B cell (primary cell): ENCODE results near the gene TJP3. TPM values are rescaled to one million over a fixed set of nuclear protein-coding genes. Genes with fewer than 3 reads are reported as not detected.

Experiments used
- ATAC-seq: fragments of 200-7000 bp; cut with Tn5 transposase; one replicate; pipeline ENCODE4 v1.10.0; 2021; ENCODE audit warnings: low read depth, mild to moderate bottlenecking, moderate number of reproducible peaks, moderate library complexity
- CTCF ChIA-PET: fragments of 350-600 bp; sonication (Branson Sonifier 250); formaldehyde crosslinking; loops from one replicate; lab custom pipeline; 2021; ENCODE audit warnings: antibody characterized with exemption, inconsistent platforms; lab: Charles Lee
- POLR2A ChIA-PET: fragments of 350-600 bp; sonication (Branson Sonifier 250); formaldehyde crosslinking; loops from one replicate; lab custom pipeline; 2021; ENCODE audit warnings: antibody characterized with exemption; lab: Charles Lee
- DNase-seq: peaks from one replicate; pipeline ENCODE4 v3.0.0; 2013
- H2AFZ ChIP-seq: 2 replicates; pipeline ENCODE4 v1.6.1; 2012; ENCODE audit warnings: mild to moderate bottlenecking, low read depth, low read length; ENCODE audit not compliant: insufficient read depth, poor library complexity, severe bottlenecking
- H3K27ac ChIP-seq, 2 donors: 1 replicate in 1 of 2; 2 replicates in 1 of 2; pipeline ENCODE4 v1.5.1; 2012 to 2013; ENCODE audit warnings: low read length in 2 of 2, mild to moderate bottlenecking in 2 of 2, moderate library complexity in 1 of 2
- H3K27me3 ChIP-seq, 4 experiments: fragments of 200-600 bp in 1 of 4; sonication (generic) in 1 of 4; replicated peaks in 1 of 4; 1 replicate in 2 of 4; 2 replicates in 2 of 4; pipeline versions ENCODE4 v1.6.1 to v1.7.0; 2013 to 2016; ENCODE audit warnings: low read length in 3 of 4, mild to moderate bottlenecking in 2 of 4, mixed read lengths in 1 of 4, moderate library complexity in 1 of 4; ENCODE audit not compliant: insufficient read depth in 4 of 4, control insufficient read depth in 3 of 4; ENCODE audit errors: control extremely low read depth in 1 of 4
- H3K36me3 ChIP-seq, 2 experiments: replicated peaks in 1 of 2; 1 replicate in 1 of 2; 2 replicates in 1 of 2; pipeline versions ENCODE4 v1.6.1 to v1.7.1; 2013; ENCODE audit warnings: low read length in 1 of 2; ENCODE audit not compliant: insufficient read depth in 2 of 2, control insufficient read depth in 1 of 2; ENCODE audit errors: control extremely low read depth in 1 of 2, extremely low read depth in 1 of 2
- H3K4me1 ChIP-seq, 2 donors: fragments of 200-600 bp in 1 of 2; sonication (generic) in 1 of 2; 1 replicate in 1 of 2; 2 replicates in 1 of 2; pipeline versions ENCODE4 v1.5.1 to v1.6.1; 2013 to 2017; ENCODE audit warnings: low read length in 2 of 2; ENCODE audit not compliant: control insufficient read depth in 2 of 2, insufficient read depth in 2 of 2
- H3K4me2 ChIP-seq: replicated peaks from 2 replicates; pipeline ENCODE3; 2012; ENCODE audit warnings: mild to moderate bottlenecking, low read depth, low read length; ENCODE audit not compliant: poor library complexity, severe bottlenecking
- H3K4me3 ChIP-seq, 5 experiments: fragments of 200-600 bp in 1 of 5; sonication (generic) in 1 of 5; 1 replicate in 3 of 5; 2 replicates in 2 of 5; pipeline versions ENCODE4 v1.5.1 to v1.7.0; 2011 to 2016; ENCODE audit warnings: low read length in 4 of 5, mild to moderate bottlenecking in 4 of 5, low read depth in 2 of 5, control low read depth in 1 of 5, moderate library complexity in 1 of 5; ENCODE audit not compliant: insufficient read depth in 1 of 5; ENCODE audit errors: control extremely low read depth in 1 of 5, extremely low read depth in 1 of 5
- H3K79me2 ChIP-seq: fragments of 200-600 bp; sonication (generic); one replicate; pipeline ENCODE4 v1.6.0; 2016; ENCODE audit warnings: low read length; ENCODE audit not compliant: control insufficient read depth, insufficient read depth
- H3K9ac ChIP-seq: fragments of 200-600 bp; sonication (generic); 2 replicates; pipeline ENCODE4 v1.6.1; 2017; ENCODE audit warnings: mild to moderate bottlenecking, low read length, moderate library complexity
- H3K9me3 ChIP-seq, 3 donors: one replicate each; pipeline versions ENCODE4 v1.6.1 to v1.7.1; 2013; ENCODE audit warnings: low read length in 2 of 3; ENCODE audit not compliant: control insufficient read depth in 2 of 3, insufficient read depth in 1 of 3; ENCODE audit errors: control extremely low read depth in 1 of 3
- H4K20me1 ChIP-seq: 2 replicates; pipeline ENCODE4 v1.6.0; 2012; ENCODE audit warnings: mild to moderate bottlenecking, low read length; ENCODE audit not compliant: insufficient read depth, control insufficient read depth, poor library complexity, severe bottlenecking
- H3K27ac Mint-ChIP-seq: one replicate; pipeline ENCODE4 v1.8.0; 2021; ENCODE audit warnings: mixed read lengths
- H3K27me3 Mint-ChIP-seq: one replicate; pipeline ENCODE4 v1.8.0; 2021; ENCODE audit warnings: mixed read lengths
- H3K4me1 Mint-ChIP-seq: one replicate; pipeline ENCODE4 v1.8.0; 2021; ENCODE audit warnings: mixed read lengths
- H3K4me3 Mint-ChIP-seq: one replicate; pipeline ENCODE4 v1.8.0; 2021; ENCODE audit warnings: mixed read lengths
- H3K9me3 Mint-ChIP-seq: one replicate; pipeline ENCODE4 v1.8.0; 2022; ENCODE audit warnings: mixed read lengths; ENCODE audit not compliant: insufficient read depth
- EZH2 ChIP-seq: IDR thresholded peaks from 2 replicates; pipeline ENCODE4 v1.6.1; 2012; ENCODE audit warnings: borderline replicate concordance, low read depth, mild to moderate bottlenecking, moderate library complexity, low read length; ENCODE audit not compliant: insufficient read depth, poor library complexity, severe bottlenecking
- whole genome bisulfite sequencing: methylation state at CpG from one replicate; pipeline ENCODE4 v1.1.5; 2013; ENCODE audit warnings: missing lambda C conversion rate; ENCODE audit not compliant: insufficient coverage; 5-methylcytosine and 5-hydroxymethylcytosine counted together
- intact Hi-C: fragments of 100-400 bp; cut with micrococcal nuclease; formaldehyde crosslinking; loops from one replicate; pipeline ENCODE4 v1.10.0; 2022
- polyA plus RNA-seq: library from polyadenylated mRNA; depleted of rRNA; stranded (reverse); fragments of >200 nt; gene quantifications from 2 replicates; pipeline ENCODE4 v1.2.3, GENCODE V29; 2012
- total RNA-seq, 2 donors: library from RNA; stranded (reverse); fragments of 120-200 nt in 1 of 2; gene quantifications; 1 replicate in 1 of 2; 2 replicates in 1 of 2; pipeline versions ENCODE4 v1.2.3 to v1.2.4, GENCODE V29; 2013 to 2022
- TF ChIP-seq, protein P1 (sequence below): fragments of 200-600 bp; IDR thresholded peaks from one replicate; pipeline ENCODE4 v1.8.0; 2022; ENCODE audit warnings: antibody characterized with exemption, mild to moderate bottlenecking

The TJP3 gene
- total and polyA plus RNA-seq, 2 donors (not counting 1 experiment from before 2014, with no cell fraction given): 2.1 to 2.9 TPM

- DNase-seq: no peak
- Histone ChIP-seq H3K4me3 (no peak overlapping the region), H3K36me3 (no peaks in the 10 kb centered on the region), H3K27me3 (no peaks in the 10 kb centered on the region), H3K9ac (no peak overlapping the region), H3K4me1 (no peaks in the 10 kb centered on the region), H2AFZ (no peak overlapping the region), H3K27ac (no peak overlapping the region), H3K79me2 (no peaks in the 10 kb centered on the region), H3K9me3 (no peaks in the 10 kb centered on the region), H3K4me2 (no peak overlapping the region), H4K20me1 (no peaks in the 10 kb centered on the region)
- TF ChIP-seq EZH2: no peak
- TF ChIP-seq, protein P1, sequence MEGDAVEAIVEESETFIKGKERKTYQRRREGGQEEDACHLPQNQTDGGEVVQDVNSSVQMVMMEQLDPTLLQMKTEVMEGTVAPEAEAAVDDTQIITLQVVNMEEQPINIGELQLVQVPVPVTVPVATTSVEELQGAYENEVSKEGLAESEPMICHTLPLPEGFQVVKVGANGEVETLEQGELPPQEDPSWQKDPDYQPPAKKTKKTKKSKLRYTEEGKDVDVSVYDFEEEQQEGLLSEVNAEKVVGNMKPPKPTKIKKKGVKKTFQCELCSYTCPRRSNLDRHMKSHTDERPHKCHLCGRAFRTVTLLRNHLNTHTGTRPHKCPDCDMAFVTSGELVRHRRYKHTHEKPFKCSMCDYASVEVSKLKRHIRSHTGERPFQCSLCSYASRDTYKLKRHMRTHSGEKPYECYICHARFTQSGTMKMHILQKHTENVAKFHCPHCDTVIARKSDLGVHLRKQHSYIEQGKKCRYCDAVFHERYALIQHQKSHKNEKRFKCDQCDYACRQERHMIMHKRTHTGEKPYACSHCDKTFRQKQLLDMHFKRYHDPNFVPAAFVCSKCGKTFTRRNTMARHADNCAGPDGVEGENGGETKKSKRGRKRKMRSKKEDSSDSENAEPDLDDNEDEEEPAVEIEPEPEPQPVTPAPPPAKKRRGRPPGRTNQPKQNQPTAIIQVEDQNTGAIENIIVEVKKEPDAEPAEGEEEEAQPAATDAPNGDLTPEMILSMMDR: no peak
- Mint-ChIP-seq H3K27me3 (no peaks in the 10 kb centered on the region), H3K4me1 (no peaks in the 10 kb centered on the region), H3K4me3 (no peak overlapping the region), H3K9me3 (no peaks in the 10 kb centered on the region), H3K27ac (no peak overlapping the region)
- POLR2A ChIA-PET: interaction anchor here (0.6 kb wide), 1 partner anchor 10 kb away, joined by 5 read pairs; no protein-coding TSS in a partner anchor
- intact Hi-C loops: no loop called here
- 88% methylated on average over 1 of the region's 2 CpGs for WGBS
- ATAC-seq: peak; percentile 24
- CTCF ChIA-PET: no interaction called here
Measured at GRCh38 chr19:3743486-3743885, 35.3 kb downstream of the TJP3 start.

GRCh38 chr19:3745363-3746045 lies 37.3 kb downstream of the TJP3 start:
- Histone ChIP-seq H3K79me2 (no peaks in the 10 kb centered on the region), H3K9me3 (peaks cover 0 to 6% (median 0%) of the 10 kb centered on the region in 3 donors), H2AFZ (no peak overlapping the region), H3K27ac (no peak overlapping the region), H3K4me1 (no peaks in the 10 kb centered on the region), H3K4me3 (no peak overlapping the region), H3K36me3 (peaks cover 1 to 10% of the 10 kb centered on the region in 2 experiments), H3K27me3 (no peaks in the 10 kb centered on the region), H3K9ac (no peak overlapping the region), H3K4me2 (no peak overlapping the region), H4K20me1 (peaks cover 6% of the 10 kb centered on the region)
- no peak for TF ChIP-seq EZH2
- TF ChIP-seq, protein P1: no peak
- H3K27ac Mint-ChIP-seq: no peak overlapping the region
- H3K9me3 Mint-ChIP-seq: no peaks in the 10 kb centered on the region
- CTCF ChIA-PET: no interaction called here
- no peak for ATAC-seq
- WGBS: 99% methylated on average over 6 of the region's 8 CpGs
- H3K4me3 Mint-ChIP-seq: no peak overlapping the region
- intact Hi-C loops: no loop called here
- H3K4me1 Mint-ChIP-seq: no peaks in the 10 kb centered on the region
- POLR2A ChIA-PET: no interaction called here
- DNase-seq: no peak
- H3K27me3 Mint-ChIP-seq: no peaks in the 10 kb centered on the region
